ENCODE measurements around the gene VSTM2L. TPM values are rescaled to one million over a fixed set of nuclear protein-coding genes. Genes with fewer than 3 reads are reported as not detected.

The VSTM2L gene
- total RNA-seq, 4 donors from 2014 or later = 7.5 to 11.7 (median 10.1) TPM

- Histone ChIP-seq H3K27me3 (no peaks in the 10 kb centered on the region), H3K4me1 (no peaks in the 10 kb centered on the region), H3K9me3 (peaks cover 0 to 6% (median 0%) of the 10 kb centered on the region in 4 donors), H3K36me3 (no peaks in the 10 kb centered on the region), H3K4me3 (no peak overlapping the region), H3K27ac (replicated peaks in 1 of 4) (no peak overlapping the region)
- peak; percentile 45 for DNase-seq (ENCODE audit: extremely low spot score)
- intact Hi-C loops (cut with DNase I) = no loop called here
- TF ChIP-seq POLR2A (IDR thresholded peaks at IDR 0.05; ENCODE audit: low read depth) = no peak
- no peak for TF ChIP-seq CTCF (IDR thresholded peaks at IDR 0.05)
- TF ChIP-seq EP300 (IDR thresholded peaks at IDR 0.05) = no peak
- 79% methylated on average over 4 of the region's 6 CpGs for WGBS
These were observed 66.0 kb downstream of the VSTM2L start for GRCh38 chr20:37968841-37969401.

- intact Hi-C loops (cut with DNase I) = no loop called here
- Histone ChIP-seq H3K27me3 (no peaks in the 10 kb centered on the region), H3K27ac (replicated peaks in 1 of 4) (no peak overlapping the region), H3K4me3 (no peak overlapping the region), H3K4me1 (no peaks in the 10 kb centered on the region), H3K36me3 (no peaks in the 10 kb centered on the region), H3K9me3 (peaks cover 0 to 6% (median 0%) of the 10 kb centered on the region in 4 donors)
- TF ChIP-seq CTCF (IDR thresholded peaks at IDR 0.05) (no peak), POLR2AphosphoS5 (IDR thresholded peaks at IDR 0.05) (no peak), EP300 (IDR thresholded peaks at IDR 0.05) (no peak), POLR2A (IDR thresholded peaks at IDR 0.05; ENCODE audit: low read depth) (no peak)
- DNase-seq (ENCODE audit: extremely low spot score) = no peak
- WGBS = 76% methylated on average over 7 of the region's 7 CpGs
These were observed 67.3 kb downstream of the VSTM2L start for GRCh38 chr20:37969949-37970855.

GRCh38 chr20:37970856-37971245 lies 67.9 kb downstream of the VSTM2L start:
- Histone ChIP-seq H3K4me1 (no peaks in the 10 kb centered on the region), H3K27ac (replicated peaks in 1 of 4) (no peak overlapping the region), H3K9me3 (peaks cover 0 to 6% (median 0%) of the 10 kb centered on the region in 4 donors), H3K36me3 (no peaks in the 10 kb centered on the region), H3K27me3 (no peaks in the 10 kb centered on the region), H3K4me3 (no peak overlapping the region)
- TF ChIP-seq EP300 (IDR thresholded peaks at IDR 0.05) (no peak), POLR2AphosphoS5 (IDR thresholded peaks at IDR 0.05) (no peak), CTCF (IDR thresholded peaks at IDR 0.05) (no peak), POLR2A (IDR thresholded peaks at IDR 0.05; ENCODE audit: low read depth) (no peak)
- intact Hi-C loops (cut with DNase I) = no loop called here
- DNase-seq (ENCODE audit: extremely low spot score) = no peak

GRCh38 chr20:37971561-37972127 lies 68.7 kb downstream of the VSTM2L start:
- Histone ChIP-seq H3K27ac (replicated peaks in 1 of 4) (no peak overlapping the region), H3K9me3 (peaks cover 0 to 6% (median 0%) of the 10 kb centered on the region in 4 donors), H3K4me1 (no peaks in the 10 kb centered on the region), H3K36me3 (no peaks in the 10 kb centered on the region), H3K4me3 (no peak overlapping the region), H3K27me3 (no peaks in the 10 kb centered on the region)
- DNase-seq (ENCODE audit: extremely low spot score) = no peak
- TF ChIP-seq CTCF (IDR thresholded peaks at IDR 0.05) (no peak), EP300 (IDR thresholded peaks at IDR 0.05) (no peak), POLR2AphosphoS5 (IDR thresholded peaks at IDR 0.05) (no peak), POLR2A (IDR thresholded peaks at IDR 0.05; ENCODE audit: low read depth) (no peak)
- intact Hi-C loops (cut with DNase I) = no loop called here
- WGBS = 91% methylated on average over 5 of the region's 5 CpGs
